ENCODE data around the gene NPR1. TPM values are rescaled to one million over a fixed set of nuclear protein-coding genes. Genes with fewer than 3 reads are reported as not detected.

Gene NPR1
- total RNA-seq, 2 donors from 2014 or later, result 19.3 to 42.9 TPM

- no peak overlapping the region for H3K4me3 ChIP-seq
- no peak for DNase-seq (ENCODE audit: low spot score)
- no peak overlapping the region for H3K27ac ChIP-seq
- no peaks in the 10 kb centered on the region for H3K9me3 ChIP-seq
- H3K27me3 ChIP-seq, result no peaks in the 10 kb centered on the region
- peaks cover 0 to 5% of the 10 kb centered on the region in 2 donors for H3K4me1 ChIP-seq
- peaks cover 11% of the 10 kb centered on the region for H3K36me3 ChIP-seq
- no peak for TF ChIP-seq CTCF (IDR thresholded peaks at IDR 0.05)
These were observed 6.4 kb downstream of the NPR1 start for GRCh38 chr1:153684892-153685291.

- Histone ChIP-seq H3K4me1 (no peaks in the 10 kb centered on the region), H3K27ac (no peak overlapping the region), H3K36me3 (peaks cover 11% of the 10 kb centered on the region), H3K27me3 (no peaks in the 10 kb centered on the region), H3K4me3 (no peak overlapping the region), H3K9me3 (no peaks in the 10 kb centered on the region)
- no peak for TF ChIP-seq CTCF (IDR thresholded peaks at IDR 0.05)
- DNase-seq (ENCODE audit: low spot score), result no peak
These were observed 7.3 kb downstream of the NPR1 start for GRCh38 chr1:153685544-153686340.

DNA sequence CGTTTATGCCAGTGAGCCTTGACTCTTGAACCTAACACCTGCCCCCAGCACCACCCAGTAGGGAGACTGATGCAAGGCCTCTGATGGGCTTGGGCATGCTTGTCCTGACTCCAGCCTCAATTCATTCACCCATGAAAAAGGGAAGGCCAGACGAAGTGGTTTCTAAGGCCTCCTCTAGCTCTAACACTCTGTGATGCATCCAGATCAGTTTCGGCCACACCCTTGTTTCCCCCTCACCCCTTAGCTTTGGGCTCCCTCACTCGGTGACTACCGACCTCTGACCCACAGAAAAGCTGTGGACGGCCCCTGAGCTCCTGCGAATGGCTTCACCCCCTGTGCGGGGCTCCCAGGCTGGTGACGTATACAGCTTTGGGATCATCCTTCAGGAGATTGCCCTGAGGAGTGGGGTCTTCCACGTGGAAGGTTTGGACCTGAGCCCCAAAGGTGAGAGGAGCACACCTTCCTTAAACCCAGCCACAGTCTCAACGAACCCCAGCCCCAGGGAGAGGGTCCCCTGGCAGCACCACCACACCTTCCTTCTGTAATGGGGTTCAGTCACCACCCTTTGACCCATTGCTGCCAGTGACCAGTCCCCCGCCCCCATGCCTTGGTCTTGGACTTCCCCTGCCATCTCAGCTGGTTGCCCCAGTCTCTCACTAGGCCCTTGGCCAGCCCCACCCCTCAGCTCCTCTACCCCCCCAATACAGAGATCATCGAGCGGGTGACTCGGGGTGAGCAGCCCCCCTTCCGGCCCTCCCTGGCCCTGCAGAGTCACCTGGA is 9.0 kb downstream of the NPR1 start:
- no peak overlapping the region for H3K27ac ChIP-seq
- peaks cover 11% of the 10 kb centered on the region for H3K36me3 ChIP-seq
- no peaks in the 10 kb centered on the region for H3K27me3 ChIP-seq
- DNase-seq (ENCODE audit: low spot score), result no peak
- no peaks in the 10 kb centered on the region for H3K9me3 ChIP-seq
- H3K4me1 ChIP-seq, result no peaks in the 10 kb centered on the region
- TF ChIP-seq CTCF (IDR thresholded peaks at IDR 0.05), result no peak
- H3K4me3 ChIP-seq, result no peak overlapping the region

GRCh38 chr1:153688276-153688675 is 9.8 kb downstream of the NPR1 start:
- Histone ChIP-seq H3K4me3 (no peak overlapping the region), H3K4me1 (no peaks in the 10 kb centered on the region), H3K36me3 (peaks cover 11% of the 10 kb centered on the region), H3K27me3 (no peaks in the 10 kb centered on the region), H3K27ac (no peak overlapping the region), H3K9me3 (no peaks in the 10 kb centered on the region)
- TF ChIP-seq CTCF (IDR thresholded peaks at IDR 0.05), result no peak
- no peak for DNase-seq (ENCODE audit: low spot score)

DNA sequence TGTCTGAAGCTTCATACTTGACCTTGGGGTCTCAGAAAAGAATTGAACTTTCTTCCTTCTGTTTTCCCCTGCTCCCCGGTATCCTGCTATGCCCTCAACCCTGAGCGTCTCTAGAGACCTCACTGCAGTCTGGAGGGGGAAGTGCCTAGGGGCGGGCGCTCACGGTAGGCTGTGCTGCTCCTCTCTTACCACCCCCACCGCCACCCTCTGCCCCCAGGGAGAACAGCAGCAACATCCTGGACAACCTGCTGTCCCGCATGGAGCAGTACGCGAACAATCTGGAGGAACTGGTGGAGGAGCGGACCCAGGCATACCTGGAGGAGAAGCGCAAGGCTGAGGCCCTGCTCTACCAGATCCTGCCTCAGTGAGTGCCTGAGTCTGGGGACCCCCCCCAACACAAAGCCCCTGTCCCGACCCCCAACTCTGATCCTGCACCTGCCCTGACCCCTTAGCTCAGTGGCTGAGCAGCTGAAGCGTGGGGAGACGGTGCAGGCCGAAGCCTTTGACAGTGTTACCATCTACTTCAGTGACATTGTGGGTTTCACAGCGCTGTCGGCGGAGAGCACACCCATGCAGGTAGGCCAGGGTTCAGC is 10.3 kb downstream of the NPR1 start:
- H3K36me3 ChIP-seq, result peaks cover 11% of the 10 kb centered on the region
- no peak for TF ChIP-seq CTCF (IDR thresholded peaks at IDR 0.05)

More for the DNA sequence above, 10.3 kb downstream of the NPR1 start:
- H3K27me3 ChIP-seq, result no peaks in the 10 kb centered on the region
- no peaks in the 10 kb centered on the region for H3K4me1 ChIP-seq
- no peak for DNase-seq (ENCODE audit: low spot score)
- no peak overlapping the region for H3K27ac ChIP-seq
- H3K4me3 ChIP-seq, result no peak overlapping the region
- H3K9me3 ChIP-seq, result no peaks in the 10 kb centered on the region

All from right atrium auricular region (tissue), 2 donors.